ENCODE results near the gene SLC10A3.
A peak's percentile ranks its signal among the peaks of the same experiment; 100 is the strongest.

The SLC10A3 gene

GRCh38 chrX:154530286-154530685 lies 39.9 kb upstream of the SLC10A3 start:
- no peak overlapping the region for H3K4me3 ChIP-seq (ENCODE audit: low read depth, low read length)
- no peak for DNase-seq (ENCODE audit: low read depth)
- no peak for TF ChIP-seq CTCF (IDR thresholded peaks at IDR 0.05; ENCODE audit: low read depth, low read length, missing control alignments)

GRCh38 chrX:154529206-154529612 lies 38.8 kb upstream of the SLC10A3 start:
- DNase-seq (ENCODE audit: low read depth): no peak
- TF ChIP-seq CTCF (IDR thresholded peaks at IDR 0.05; ENCODE audit: low read depth, low read length, missing control alignments): no peak
- H3K4me3 ChIP-seq (ENCODE audit: low read depth, low read length): no peak overlapping the region

GRCh38 chrX:154526901-154527675 lies 36.7 kb upstream of the SLC10A3 start:
- peak; percentile 53 for TF ChIP-seq CTCF (IDR thresholded peaks at IDR 0.05; ENCODE audit: low read depth, low read length, missing control alignments)
- no peak overlapping the region for H3K4me3 ChIP-seq (ENCODE audit: low read depth, low read length)
- DNase-seq (ENCODE audit: low read depth): no peak

- H3K4me3 ChIP-seq (ENCODE audit: low read depth, low read length): no peak overlapping the region
- TF ChIP-seq CTCF (IDR thresholded peaks at IDR 0.05; ENCODE audit: low read depth, low read length, missing control alignments): no peak
- DNase-seq (ENCODE audit: low read depth): no peak
Measured at GRCh38 chrX:154525606-154526490, 35.4 kb upstream of the SLC10A3 start.

GRCh38 chrX:154519389-154519788 lies 29.0 kb upstream of the SLC10A3 start:
- H3K4me3 ChIP-seq (ENCODE audit: low read depth, low read length): no peak overlapping the region
- no peak for DNase-seq (ENCODE audit: low read depth)
- TF ChIP-seq CTCF (IDR thresholded peaks at IDR 0.05; ENCODE audit: low read depth, low read length, missing control alignments): no peak

- no peak for TF ChIP-seq CTCF (IDR thresholded peaks at IDR 0.05; ENCODE audit: low read depth, low read length, missing control alignments)
- DNase-seq (ENCODE audit: low read depth): no peak
- H3K4me3 ChIP-seq (ENCODE audit: low read depth, low read length): no peak overlapping the region; the same call in 1 of the 2 replicates
Measured at GRCh38 chrX:154517101-154517781, 26.8 kb upstream of the SLC10A3 start.
